ENCODE measurements around the gene TRIP4. TPM values are rescaled to one million over a fixed set of nuclear protein-coding genes. Genes with fewer than 3 reads are reported as not detected.
A peak's percentile ranks its signal among the peaks of the same experiment; 100 is the strongest.

TRIP4 gene
- total RNA-seq = 9.5 and 13.9 TPM in 2 replicates
- 25.5 and 30.2 TPM in 2 replicates for polyA plus RNA-seq
- 23.2 and 24.6 TPM in 2 replicates for polyA plus RNA-seq (2012)
- polyA minus RNA-seq (ENCODE audit: low replicate concordance) = 2.5 and 16.2 TPM in 2 replicates

DNA sequence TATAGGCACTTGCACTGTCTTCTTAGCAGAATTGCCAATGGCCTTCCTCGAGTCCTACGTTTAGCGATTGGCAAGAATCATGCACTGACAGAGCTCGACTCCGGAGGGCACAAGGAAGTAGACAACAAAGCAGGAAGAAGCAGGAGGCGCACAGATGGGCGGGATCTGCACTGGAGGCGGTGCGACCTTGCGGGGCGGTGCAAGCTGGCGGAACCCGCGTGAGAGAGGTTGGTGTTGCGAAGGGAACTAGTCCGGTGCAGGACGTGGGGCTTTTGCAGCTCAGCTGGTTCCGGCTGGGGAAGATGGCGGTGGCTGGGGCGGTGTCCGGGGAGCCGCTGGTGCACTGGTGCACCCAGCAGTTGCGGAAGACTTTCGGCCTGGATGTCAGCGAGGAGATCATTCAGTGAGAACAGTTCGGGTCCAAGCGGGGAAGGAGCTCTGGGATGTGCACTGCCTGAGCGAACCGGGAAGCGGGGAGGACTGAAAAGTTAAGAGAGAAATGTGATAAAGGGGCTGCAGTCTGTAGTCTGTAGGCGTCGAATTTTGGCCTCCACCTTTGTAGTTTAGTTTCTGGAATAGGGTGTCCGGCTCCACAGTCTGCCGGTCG is at the start of gene TRIP4:
Gene TRIP4 (plus strand): TSS at position 275 of the 607 bp plus-strand sequence. CDS start 28 bp downstream, at position 303.
- peak within 1 kb of the TSS; percentile 83 for H3K4me2 ChIP-seq (ENCODE audit: extremely low read depth, insufficient read depth, low read length)
- H3K9ac ChIP-seq (ENCODE audit: insufficient read depth, low read length) = peak within 1 kb of the TSS; percentile 56
- H3K36me3 ChIP-seq (ENCODE audit: control insufficient read depth, insufficient read depth, low read length) = no peaks in the 10 kb centered on the region
- peaks cover 23% of the 10 kb centered on the region for H3K79me2 ChIP-seq (ENCODE audit: control insufficient read depth, insufficient read depth, low read length)
- peak within 1 kb of the TSS; percentile 77 to 98 (median 88) for H3K4me3 ChIP-seq (replicated peaks in 1 of 4; ENCODE audit: control extremely low read depth in 1 of 4, insufficient read depth in 1 of 4, low read depth in 3 of 4, low read length in 4 of 4)
- H2AFZ ChIP-seq (ENCODE audit: low read length) = peak within 1 kb of the TSS; percentile 79
- TF ChIP-seq CTCF (conservative IDR thresholded peaks at IDR 0.05 in 1 of 2, IDR thresholded peaks at IDR 0.05 in 1 of 2; ENCODE audit: low read depth in 1 of 2, low read length in 2 of 2) (no peak), EZH2 (IDR thresholded peaks at IDR 0.05; ENCODE audit: low read length, missing control alignments) (no peak)
- H4K20me1 ChIP-seq (ENCODE audit: control insufficient read depth, extremely low read depth, insufficient read depth, low read length) = no peaks in the 10 kb centered on the region
- no peaks in the 10 kb centered on the region for H3K4me1 ChIP-seq (ENCODE audit: control insufficient read depth, extremely low read depth, insufficient read depth, low read length)
- peak within 1 kb of the TSS; percentile 33 for H3K27ac ChIP-seq (ENCODE audit: insufficient read depth, low read length)
- no peaks in the 10 kb centered on the region for H3K27me3 ChIP-seq (ENCODE audit: control insufficient read depth, insufficient read depth, low read length)
- H3K9me3 ChIP-seq (ENCODE audit: control insufficient read depth, insufficient read depth, low read depth, low read length) = no peaks in the 10 kb centered on the region
- DNase-seq (ENCODE audit: low read depth in 2 of 2) = peak; percentile 97 to 98

GRCh38 chr15:64340355-64340754 is 47.3 kb upstream of the TRIP4 start:
- Histone ChIP-seq H3K79me2 (ENCODE audit: control insufficient read depth, insufficient read depth, low read length) (peaks cover 28% of the 10 kb centered on the region), H3K27ac (ENCODE audit: insufficient read depth, low read length) (no peak overlapping the region), H3K4me3 (replicated peaks in 1 of 4; ENCODE audit: control extremely low read depth in 1 of 4, insufficient read depth in 1 of 4, low read depth in 3 of 4, low read length in 4 of 4) (no peak overlapping the region), H3K27me3 (ENCODE audit: control insufficient read depth, insufficient read depth, low read length) (no peaks in the 10 kb centered on the region), H2AFZ (ENCODE audit: low read length) (no peak overlapping the region), H3K9me3 (ENCODE audit: control insufficient read depth, insufficient read depth, low read depth, low read length) (no peaks in the 10 kb centered on the region), H3K36me3 (ENCODE audit: control insufficient read depth, insufficient read depth, low read length) (no peaks in the 10 kb centered on the region), H3K4me1 (ENCODE audit: control insufficient read depth, extremely low read depth, insufficient read depth, low read length) (peaks cover 11% of the 10 kb centered on the region), H3K4me2 (ENCODE audit: extremely low read depth, insufficient read depth, low read length) (no peak overlapping the region), H3K9ac (ENCODE audit: insufficient read depth, low read length) (no peak overlapping the region), H4K20me1 (ENCODE audit: control insufficient read depth, extremely low read depth, insufficient read depth, low read length) (no peaks in the 10 kb centered on the region)
- no peak for DNase-seq (ENCODE audit: low read depth in 2 of 2)
- TF ChIP-seq EZH2 (IDR thresholded peaks at IDR 0.05; ENCODE audit: low read length, missing control alignments) = no peak

GRCh38 chr15:64341961-64342360 is 45.7 kb upstream of the TRIP4 start:
- Histone ChIP-seq H3K4me3 (replicated peaks in 1 of 4; ENCODE audit: control extremely low read depth in 1 of 4, insufficient read depth in 1 of 4, low read depth in 3 of 4, low read length in 4 of 4) (no peak overlapping the region), H3K27me3 (ENCODE audit: control insufficient read depth, insufficient read depth, low read length) (no peaks in the 10 kb centered on the region), H3K79me2 (ENCODE audit: control insufficient read depth, insufficient read depth, low read length) (peaks cover 37% of the 10 kb centered on the region), H3K4me1 (ENCODE audit: control insufficient read depth, extremely low read depth, insufficient read depth, low read length) (peaks cover 13% of the 10 kb centered on the region), H3K4me2 (ENCODE audit: extremely low read depth, insufficient read depth, low read length) (no peak overlapping the region), H2AFZ (ENCODE audit: low read length) (no peak overlapping the region), H3K36me3 (ENCODE audit: control insufficient read depth, insufficient read depth, low read length) (no peaks in the 10 kb centered on the region), H3K9ac (ENCODE audit: insufficient read depth, low read length) (no peak overlapping the region), H4K20me1 (ENCODE audit: control insufficient read depth, extremely low read depth, insufficient read depth, low read length) (no peaks in the 10 kb centered on the region), H3K27ac (ENCODE audit: insufficient read depth, low read length) (no peak overlapping the region), H3K9me3 (ENCODE audit: control insufficient read depth, insufficient read depth, low read depth, low read length) (no peaks in the 10 kb centered on the region)
- TF ChIP-seq EZH2 (IDR thresholded peaks at IDR 0.05; ENCODE audit: low read length, missing control alignments) (no peak), CTCF (conservative IDR thresholded peaks at IDR 0.05 in 1 of 2, IDR thresholded peaks at IDR 0.05 in 1 of 2; ENCODE audit: low read depth in 1 of 2, low read length in 2 of 2) (no peak)
- DNase-seq (ENCODE audit: low read depth in 2 of 2) = no peak

Data from fibroblast of lung (primary cell).